Uterus (tissue), 2 donors: ENCODE results near the gene SENP8.

Experiments used
- POLR2A ChIP-seq, 2 donors: fragments of 450-650 bp; IDR thresholded peaks; one replicate each; pipeline ENCODE4 v1.6.1; 2016; ENCODE audit warnings: antibody characterized with exemption in 2 of 2, mild to moderate bottlenecking in 1 of 2, moderate library complexity in 1 of 2
- TF ChIP-seq, protein P1 (sequence below), 4 experiments: fragments of 200-600 bp in 2 of 4; fragments of 450-650 bp in 2 of 4; sonication (generic) in 2 of 4; IDR thresholded peaks; one replicate each; pipeline ENCODE4 v1.5.1; 2016 to 2019; ENCODE audit warnings: antibody characterized with exemption in 4 of 4, mild to moderate bottlenecking in 2 of 4, moderate library complexity in 1 of 4

DNA sequence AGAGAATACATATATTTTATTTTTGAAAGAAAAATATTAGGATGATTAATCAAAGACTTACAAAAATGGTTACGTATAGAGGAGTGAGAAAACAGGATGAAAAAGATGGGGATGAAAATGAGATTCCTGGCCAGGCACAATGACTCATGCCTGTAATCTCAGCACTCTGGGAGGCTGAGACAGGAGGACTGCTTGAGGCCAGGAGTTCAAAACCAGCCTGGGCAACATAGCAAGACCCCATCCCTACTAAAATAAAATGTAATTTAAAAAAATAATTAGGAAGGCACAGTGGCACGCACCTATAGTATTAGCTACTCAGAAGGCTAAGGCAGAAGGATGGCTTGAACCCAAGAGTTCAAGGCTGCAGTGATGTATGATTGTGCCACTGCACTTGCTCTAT lies 12.1 kb upstream of the SENP8 start:
- TF ChIP-seq, protein P1, sequence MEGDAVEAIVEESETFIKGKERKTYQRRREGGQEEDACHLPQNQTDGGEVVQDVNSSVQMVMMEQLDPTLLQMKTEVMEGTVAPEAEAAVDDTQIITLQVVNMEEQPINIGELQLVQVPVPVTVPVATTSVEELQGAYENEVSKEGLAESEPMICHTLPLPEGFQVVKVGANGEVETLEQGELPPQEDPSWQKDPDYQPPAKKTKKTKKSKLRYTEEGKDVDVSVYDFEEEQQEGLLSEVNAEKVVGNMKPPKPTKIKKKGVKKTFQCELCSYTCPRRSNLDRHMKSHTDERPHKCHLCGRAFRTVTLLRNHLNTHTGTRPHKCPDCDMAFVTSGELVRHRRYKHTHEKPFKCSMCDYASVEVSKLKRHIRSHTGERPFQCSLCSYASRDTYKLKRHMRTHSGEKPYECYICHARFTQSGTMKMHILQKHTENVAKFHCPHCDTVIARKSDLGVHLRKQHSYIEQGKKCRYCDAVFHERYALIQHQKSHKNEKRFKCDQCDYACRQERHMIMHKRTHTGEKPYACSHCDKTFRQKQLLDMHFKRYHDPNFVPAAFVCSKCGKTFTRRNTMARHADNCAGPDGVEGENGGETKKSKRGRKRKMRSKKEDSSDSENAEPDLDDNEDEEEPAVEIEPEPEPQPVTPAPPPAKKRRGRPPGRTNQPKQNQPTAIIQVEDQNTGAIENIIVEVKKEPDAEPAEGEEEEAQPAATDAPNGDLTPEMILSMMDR (IDR thresholded peaks at IDR 0.05) = no peak
- no peak for TF ChIP-seq POLR2A (IDR thresholded peaks at IDR 0.05)
